GM12873 (cell line): Measurements from ENCODE around the gene NDUFB7.

Experiments used
- CTCF ChIP-seq: IDR thresholded peaks from 2 replicates; pipeline ENCODE4 v1.5.1; 2012; ENCODE audit warnings: low read depth, mild to moderate bottlenecking, moderate library complexity, low read length, control low read depth; ENCODE audit not compliant: insufficient read depth; ENCODE audit errors: missing control alignments

NDUFB7 gene

GRCh38 chr19:14563989-14564651, 7.7 kb downstream of the NDUFB7 start:
- TF ChIP-seq CTCF, result no peak

- no peak for TF ChIP-seq CTCF
Observed at GRCh38 chr19:14563590-14563926, 8.3 kb downstream of the NDUFB7 start.

GRCh38 chr19:14562660-14563589, 8.9 kb downstream of the NDUFB7 start:
- no peak for TF ChIP-seq CTCF

GRCh38 chr19:14561847-14562351, 10.0 kb downstream of the NDUFB7 start:
- no peak for TF ChIP-seq CTCF

- no peak for TF ChIP-seq CTCF
Observed at GRCh38 chr19:14561249-14561648, 10.6 kb downstream of the NDUFB7 start.

GRCh38 chr19:14560776-14561108, 11.1 kb downstream of the NDUFB7 start:
- no peak for TF ChIP-seq CTCF

GRCh38 chr19:14559916-14560775, 11.7 kb downstream of the NDUFB7 start:
- no peak for TF ChIP-seq CTCF
